Measurements from ENCODE around the gene FAM53B.

FAM53B gene

GRCh38 chr10:124574456-124575070 lies 169.6 kb downstream of the FAM53B start:
- no peak for DNase-seq (ENCODE audit: low read depth)

- no peak for DNase-seq (ENCODE audit: low read depth)
Measured at GRCh38 chr10:124573726-124574455, 170.3 kb downstream of the FAM53B start.

- no peak for DNase-seq (ENCODE audit: low read depth)
Measured at GRCh38 chr10:124572751-124573150, 171.4 kb downstream of the FAM53B start.

GRCh38 chr10:124570646-124571045 lies 173.5 kb downstream of the FAM53B start:
- DNase-seq (ENCODE audit: low read depth) = no peak

- DNase-seq (ENCODE audit: low read depth) = no peak
Measured at GRCh38 chr10:124569623-124570470, 174.3 kb downstream of the FAM53B start.
